ENCODE results near the gene CLEC16A. TPM values are rescaled to one million over a fixed set of nuclear protein-coding genes. Genes with fewer than 3 reads are reported as not detected.

CLEC16A gene
- total RNA-seq, 1 donor from 2014 or later = 57.6 TPM

- no peak for TF ChIP-seq CTCF (IDR thresholded peaks at IDR 0.05)
- no peak overlapping the region for H3K4me3 Mint-ChIP-seq
- no peak for ATAC-seq (ENCODE audit: low read depth)
- POLR2A ChIA-PET = no interaction called here
- CTCF ChIA-PET = no interaction called here
- H3K4me1 Mint-ChIP-seq = no peaks in the 10 kb centered on the region
- DNase-seq = no peak
- no peaks in the 10 kb centered on the region for H3K27me3 Mint-ChIP-seq
- peaks cover 71% of the 10 kb centered on the region for H3K36me3 Mint-ChIP-seq (ENCODE audit: low read depth)
- H3K9me3 Mint-ChIP-seq = no peaks in the 10 kb centered on the region
- H3K27ac Mint-ChIP-seq = no peak overlapping the region
- intact Hi-C loops (cut with micrococcal nuclease) = no loop called here
Measured at GRCh38 chr16:11014136-11014535, 69.8 kb downstream of the CLEC16A start.

- CTCF ChIA-PET = no interaction called here
Measured at GRCh38 chr16:11015076-11015475, 70.7 kb downstream of the CLEC16A start.

GRCh38 chr16:11015607-11016006 is 71.2 kb downstream of the CLEC16A start:
- POLR2A ChIA-PET = interaction anchor here (0.6 to 0.7 kb wide), 2 partner anchors 106 to 209 kb away, joined by 3 to 5 read pairs; no protein-coding TSS in a partner anchor
- CTCF ChIA-PET = no interaction called here
- intact Hi-C loops (cut with micrococcal nuclease) = no loop called here
- no peaks in the 10 kb centered on the region for H3K9me3 Mint-ChIP-seq
- no peak for TF ChIP-seq CTCF (IDR thresholded peaks at IDR 0.05)
- H3K36me3 Mint-ChIP-seq (ENCODE audit: low read depth) = peaks cover 70% of the 10 kb centered on the region
- no peak overlapping the region for H3K27ac Mint-ChIP-seq
- ATAC-seq (ENCODE audit: low read depth) = no peak
- DNase-seq = no peak
- no peaks in the 10 kb centered on the region for H3K4me1 Mint-ChIP-seq
- no peak overlapping the region for H3K4me3 Mint-ChIP-seq
- H3K27me3 Mint-ChIP-seq = no peaks in the 10 kb centered on the region

More at GRCh38 chr16:11015076-11015475, 70.7 kb downstream of the CLEC16A start:
- intact Hi-C loops (cut with micrococcal nuclease) = no loop called here
- Mint-ChIP-seq H3K27me3 (no peaks in the 10 kb centered on the region), H3K9me3 (no peaks in the 10 kb centered on the region), H3K36me3 (ENCODE audit: low read depth) (peaks cover 69% of the 10 kb centered on the region), H3K4me3 (no peak overlapping the region), H3K27ac (no peak overlapping the region), H3K4me1 (no peaks in the 10 kb centered on the region)
- TF ChIP-seq CTCF (IDR thresholded peaks at IDR 0.05) = no peak
- POLR2A ChIA-PET = interaction anchor here (0.6 to 0.7 kb wide), 2 partner anchors 106 to 210 kb away, joined by 3 to 5 read pairs; no protein-coding TSS in a partner anchor
- DNase-seq (no peak), ATAC-seq (ENCODE audit: low read depth) (no peak)

- Mint-ChIP-seq H3K4me1 (no peaks in the 10 kb centered on the region), H3K27me3 (no peaks in the 10 kb centered on the region), H3K4me3 (no peak overlapping the region), H3K36me3 (ENCODE audit: low read depth) (peaks cover 68% of the 10 kb centered on the region), H3K27ac (no peak overlapping the region), H3K9me3 (no peaks in the 10 kb centered on the region)
- POLR2A ChIA-PET = no interaction called here
- CTCF ChIA-PET = interaction anchor here (0.6 kb wide), 1 partner anchor 105 kb away, joined by 3 read pairs; no protein-coding TSS in a partner anchor
- TF ChIP-seq CTCF (IDR thresholded peaks at IDR 0.05) = no peak
- intact Hi-C loops (cut with micrococcal nuclease) = no loop called here
- ATAC-seq (ENCODE audit: low read depth) = no peak
- DNase-seq = no peak
Measured at GRCh38 chr16:11016524-11016988, 72.2 kb downstream of the CLEC16A start.

- POLR2A ChIA-PET = no interaction called here
- Mint-ChIP-seq H3K9me3 (no peaks in the 10 kb centered on the region), H3K27me3 (no peaks in the 10 kb centered on the region), H3K27ac (no peak overlapping the region), H3K36me3 (ENCODE audit: low read depth) (peaks cover 68% of the 10 kb centered on the region), H3K4me1 (no peaks in the 10 kb centered on the region), H3K4me3 (no peak overlapping the region)
- DNase-seq (no peak), ATAC-seq (ENCODE audit: low read depth) (no peak)
- intact Hi-C loops (cut with micrococcal nuclease) = no loop called here
- no peak for TF ChIP-seq CTCF (IDR thresholded peaks at IDR 0.05)
- CTCF ChIA-PET = no interaction called here
Measured at GRCh38 chr16:11016993-11017392, 72.6 kb downstream of the CLEC16A start.
